Neural progenitor cell (in vitro differentiated cells): ENCODE measurements around the gene NOP16.

Experiments used
- EZH2 ChIP-seq: fragments of 200-600 bp; sonication (generic); IDR thresholded peaks from 2 replicates; pipeline ENCODE4 v1.6.1; 2017; ENCODE audit warnings: antibody characterized with exemption, mild to moderate bottlenecking, moderate library complexity
- EZH2phosphoT487 ChIP-seq: fragments of 200-600 bp; sonication (generic); IDR thresholded peaks from 2 replicates; pipeline ENCODE4 v1.6.1; 2017; ENCODE audit warnings: antibody characterized with exemption
- TF ChIP-seq, protein P1 (sequence below): fragments of 200-600 bp; sonication (generic); IDR thresholded peaks from 2 replicates; pipeline ENCODE4 v1.5.1; 2017; ENCODE audit warnings: antibody characterized with exemption, mild to moderate bottlenecking

DNA sequence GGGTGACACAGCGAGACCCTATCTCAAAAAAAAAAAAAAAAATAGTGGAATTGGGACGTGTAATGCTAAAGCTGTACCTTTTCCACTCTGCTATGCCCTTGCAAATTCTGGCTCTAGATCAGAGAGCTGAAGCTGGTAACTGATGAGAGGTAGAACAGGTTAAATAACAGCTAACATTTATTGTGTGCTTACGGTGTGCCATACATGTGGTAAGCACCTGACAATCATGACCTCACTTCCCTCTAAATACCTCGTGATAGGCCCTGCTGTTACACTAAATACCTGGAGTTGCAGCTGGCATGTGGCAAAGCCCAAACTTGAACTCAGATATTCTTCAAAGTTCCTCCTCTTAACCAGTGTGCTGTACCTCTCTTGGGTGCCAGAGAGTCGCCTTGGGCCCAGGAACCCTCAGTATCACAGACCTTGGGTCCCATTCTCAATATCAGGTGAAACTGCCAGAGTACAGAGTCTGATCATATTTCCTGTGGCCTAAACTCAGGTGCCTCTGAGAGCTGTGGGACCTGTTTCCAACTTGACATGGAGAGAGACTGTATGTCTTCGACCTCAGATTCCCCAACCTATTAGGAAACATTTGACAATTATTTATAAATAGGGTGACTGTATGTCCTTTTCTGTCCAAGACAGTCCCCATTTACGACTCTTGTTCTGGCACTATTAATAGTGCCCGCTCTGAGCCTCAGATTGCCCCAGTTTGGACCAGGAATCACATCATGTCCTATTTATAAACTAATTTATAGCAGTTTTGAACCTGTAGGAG, 18.3 kb downstream of the NOP16 start:
- TF ChIP-seq, protein P1, sequence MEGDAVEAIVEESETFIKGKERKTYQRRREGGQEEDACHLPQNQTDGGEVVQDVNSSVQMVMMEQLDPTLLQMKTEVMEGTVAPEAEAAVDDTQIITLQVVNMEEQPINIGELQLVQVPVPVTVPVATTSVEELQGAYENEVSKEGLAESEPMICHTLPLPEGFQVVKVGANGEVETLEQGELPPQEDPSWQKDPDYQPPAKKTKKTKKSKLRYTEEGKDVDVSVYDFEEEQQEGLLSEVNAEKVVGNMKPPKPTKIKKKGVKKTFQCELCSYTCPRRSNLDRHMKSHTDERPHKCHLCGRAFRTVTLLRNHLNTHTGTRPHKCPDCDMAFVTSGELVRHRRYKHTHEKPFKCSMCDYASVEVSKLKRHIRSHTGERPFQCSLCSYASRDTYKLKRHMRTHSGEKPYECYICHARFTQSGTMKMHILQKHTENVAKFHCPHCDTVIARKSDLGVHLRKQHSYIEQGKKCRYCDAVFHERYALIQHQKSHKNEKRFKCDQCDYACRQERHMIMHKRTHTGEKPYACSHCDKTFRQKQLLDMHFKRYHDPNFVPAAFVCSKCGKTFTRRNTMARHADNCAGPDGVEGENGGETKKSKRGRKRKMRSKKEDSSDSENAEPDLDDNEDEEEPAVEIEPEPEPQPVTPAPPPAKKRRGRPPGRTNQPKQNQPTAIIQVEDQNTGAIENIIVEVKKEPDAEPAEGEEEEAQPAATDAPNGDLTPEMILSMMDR, result no peak
- TF ChIP-seq EZH2, result no peak
- no peak for TF ChIP-seq EZH2phosphoT487
